Keratinocyte (primary cell): ENCODE results near the gene LRRC71. TPM values are rescaled to one million over a fixed set of nuclear protein-coding genes. Genes with fewer than 3 reads are reported as not detected.

Source experiments
- DNase-seq: peaks from one replicate; pipeline ENCODE4 v3.0.0-alpha.2; 2011; ENCODE audit warnings: low read depth, missing footprints, low spot score
- FAIRE-seq: peaks from 2 replicates; lab custom pipeline; 2011; peaks lifted over from hg19 to GRCh38; lab: Jason Lieb, UNC
- H2AFZ ChIP-seq: 2 replicates; pipeline ENCODE4 v1.6.0; 2012; ENCODE audit warnings: low read length, control low read depth, inconsistent platforms; ENCODE audit not compliant: control insufficient read depth
- H3K27ac ChIP-seq: 2 replicates; pipeline ENCODE4 v1.5.1; 2011; ENCODE audit warnings: low read length; ENCODE audit not compliant: control insufficient read depth, insufficient read depth
- H3K27me3 ChIP-seq: 3 replicates; pipeline ENCODE4 v1.6.0; 2011; ENCODE audit warnings: low read length; ENCODE audit not compliant: control insufficient read depth, insufficient read depth; ENCODE audit errors: extremely low read depth
- H3K36me3 ChIP-seq, 2 experiments: 2 replicates in 1 of 2; 3 replicates in 1 of 2; pipeline ENCODE4 v1.5.1; 2011; ENCODE audit warnings: low read length in 2 of 2, mild to moderate bottlenecking in 1 of 2; ENCODE audit not compliant: control insufficient read depth in 2 of 2, insufficient read depth in 2 of 2; ENCODE audit errors: extremely low read depth in 1 of 2
- H3K4me1 ChIP-seq: 3 replicates; pipeline ENCODE4 v1.5.1; 2011; ENCODE audit warnings: low read length; ENCODE audit not compliant: control insufficient read depth, insufficient read depth; ENCODE audit errors: extremely low read depth
- H3K4me2 ChIP-seq: 3 replicates; pipeline ENCODE4 v1.6.0; 2011; ENCODE audit warnings: low read depth, low read length; ENCODE audit not compliant: control insufficient read depth, insufficient read depth; ENCODE audit errors: extremely low read depth
- H3K4me3 ChIP-seq, 3 experiments: fragments of 200-600 bp in 1 of 3; sonication (generic) in 1 of 3; 2 replicates in 2 of 3; 3 replicates in 1 of 3; pipeline ENCODE4 v1.5.1; 2011 to 2016; ENCODE audit warnings: low read length in 3 of 3, mild to moderate bottlenecking in 3 of 3, control low read depth in 2 of 3, inconsistent platforms in 1 of 3, low read depth in 1 of 3, mixed read lengths in 1 of 3, mixed run types in 1 of 3, moderate library complexity in 1 of 3; ENCODE audit not compliant: control insufficient read depth in 2 of 3, insufficient read depth in 2 of 3; ENCODE audit errors: extremely low read depth in 1 of 3
- H3K79me2 ChIP-seq: 2 replicates; pipeline ENCODE4 v1.6.0; 2012; ENCODE audit warnings: low read length; ENCODE audit not compliant: control insufficient read depth, insufficient read depth
- H3K9ac ChIP-seq: 3 replicates; pipeline ENCODE4 v1.6.0; 2011; ENCODE audit warnings: low read length; ENCODE audit not compliant: control insufficient read depth, insufficient read depth; ENCODE audit errors: extremely low read depth
- H3K9me1 ChIP-seq: 3 replicates; pipeline ENCODE4 v1.6.0; 2011; ENCODE audit warnings: low read length; ENCODE audit not compliant: control insufficient read depth, insufficient read depth; ENCODE audit errors: extremely low read depth
- H3K9me3 ChIP-seq: 2 replicates; pipeline ENCODE4 v1.5.1; 2012; ENCODE audit warnings: low read depth, low read length; ENCODE audit not compliant: control insufficient read depth
- H4K20me1 ChIP-seq: 3 replicates; pipeline ENCODE4 v1.6.0; 2011; ENCODE audit warnings: low read length; ENCODE audit not compliant: control insufficient read depth, insufficient read depth; ENCODE audit errors: extremely low read depth
- EZH2 ChIP-seq: IDR thresholded peaks from one replicate; pipeline ENCODE4 v1.6.1; 2012; ENCODE audit warnings: inconsistent platforms, mild to moderate bottlenecking, low read length, moderate library complexity
- dilution Hi-C: fragments of 300-500 bp; cut with MboI; formaldehyde crosslinking; loops from one replicate; pipeline ENCODE4 v1.7.0; 2020; ENCODE audit warnings: low sequenced_read_pairs; ENCODE audit not compliant: extremely low pct_ligation_motif_present
- polyA plus RNA-seq, 5 experiments: library from polyadenylated mRNA; depleted of rRNA in 3 of 5; stranded (reverse) in 3 of 5; stranded (forward) in 1 of 5; unstranded in 1 of 5; fragments of >200 nt; gene quantifications; 1 replicate in 1 of 5; 2 replicates in 3 of 5; 3 replicates in 1 of 5; pipeline versions ENCODE4 v1.2.1 to v1.2.3, GENCODE V29; 2011 to 2012; ENCODE audit warnings: missing spikeins in 2 of 5, low read depth in 1 of 5, low replicate concordance in 1 of 5
- TF ChIP-seq, protein P1 (sequence below), 3 experiments: IDR thresholded peaks in 1 of 3; conservative IDR thresholded peaks in 1 of 3; optimal IDR thresholded peaks in 1 of 3; 2 replicates in 2 of 3; 3 replicates in 1 of 3; pipeline versions ENCODE3 to v1.5.1; 2011; ENCODE audit warnings: low read length in 3 of 3, mild to moderate bottlenecking in 3 of 3, moderate library complexity in 2 of 3, control low read depth in 1 of 3, inconsistent platforms in 1 of 3; ENCODE audit not compliant: insufficient read depth in 2 of 3; ENCODE audit errors: extremely low read depth in 1 of 3

The LRRC71 gene
- polyA plus RNA-seq, 1 donor (not counting 4 experiments of a cell fraction or from before 2014, with no cell fraction given): not detected

DNA sequence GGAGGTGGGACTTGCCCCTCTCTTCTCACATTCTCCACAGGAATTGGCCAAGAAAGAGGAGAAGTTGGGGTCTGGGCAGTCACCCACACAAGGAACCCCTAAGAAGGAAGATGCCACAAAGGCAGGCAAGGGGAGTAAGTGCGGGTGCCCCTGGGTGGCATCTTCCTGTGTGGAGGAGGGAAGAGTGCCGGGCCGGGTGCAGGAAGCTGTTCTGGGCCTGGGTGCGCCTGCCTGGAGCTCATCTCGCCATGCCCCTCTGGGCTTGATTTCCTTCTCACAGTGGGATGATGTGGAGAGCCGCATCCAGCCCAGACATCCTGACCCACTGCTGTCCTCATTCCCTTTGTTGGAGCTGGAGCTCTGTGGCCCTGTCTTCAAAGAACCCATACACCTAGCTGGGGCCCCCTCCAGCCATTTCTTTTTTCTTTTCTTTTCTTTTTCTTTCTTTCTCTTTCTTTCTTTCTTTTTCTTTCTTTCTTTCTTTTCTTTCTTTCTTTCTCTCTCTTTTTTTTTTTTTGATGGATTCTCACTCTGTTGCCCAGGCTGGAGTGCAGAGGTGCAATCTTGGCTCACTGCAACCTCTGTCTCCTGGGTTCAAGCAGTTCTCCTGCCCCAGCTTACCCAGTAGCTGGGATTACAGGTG, 9.3 kb downstream of the LRRC71 start:
- Histone ChIP-seq H3K36me3 (no peaks in the 10 kb centered on the region), H4K20me1 (no peaks in the 10 kb centered on the region), H3K79me2 (no peaks in the 10 kb centered on the region), H2AFZ (no peak overlapping the region), H3K9ac (no peak overlapping the region), H3K27me3 (peaks cover 49% of the 10 kb centered on the region), H3K27ac (no peak overlapping the region), H3K4me3 (no peak overlapping the region), H3K9me3 (no peaks in the 10 kb centered on the region), H3K9me1 (no peaks in the 10 kb centered on the region), H3K4me1 (peaks cover 10% of the 10 kb centered on the region), H3K4me2 (no peak overlapping the region)
- TF ChIP-seq, protein P1, sequence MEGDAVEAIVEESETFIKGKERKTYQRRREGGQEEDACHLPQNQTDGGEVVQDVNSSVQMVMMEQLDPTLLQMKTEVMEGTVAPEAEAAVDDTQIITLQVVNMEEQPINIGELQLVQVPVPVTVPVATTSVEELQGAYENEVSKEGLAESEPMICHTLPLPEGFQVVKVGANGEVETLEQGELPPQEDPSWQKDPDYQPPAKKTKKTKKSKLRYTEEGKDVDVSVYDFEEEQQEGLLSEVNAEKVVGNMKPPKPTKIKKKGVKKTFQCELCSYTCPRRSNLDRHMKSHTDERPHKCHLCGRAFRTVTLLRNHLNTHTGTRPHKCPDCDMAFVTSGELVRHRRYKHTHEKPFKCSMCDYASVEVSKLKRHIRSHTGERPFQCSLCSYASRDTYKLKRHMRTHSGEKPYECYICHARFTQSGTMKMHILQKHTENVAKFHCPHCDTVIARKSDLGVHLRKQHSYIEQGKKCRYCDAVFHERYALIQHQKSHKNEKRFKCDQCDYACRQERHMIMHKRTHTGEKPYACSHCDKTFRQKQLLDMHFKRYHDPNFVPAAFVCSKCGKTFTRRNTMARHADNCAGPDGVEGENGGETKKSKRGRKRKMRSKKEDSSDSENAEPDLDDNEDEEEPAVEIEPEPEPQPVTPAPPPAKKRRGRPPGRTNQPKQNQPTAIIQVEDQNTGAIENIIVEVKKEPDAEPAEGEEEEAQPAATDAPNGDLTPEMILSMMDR (optimal IDR thresholded peaks at IDR 0.05 in 1 of 3, IDR thresholded peaks at IDR 0.05 in 1 of 3, conservative IDR thresholded peaks at IDR 0.05 in 1 of 3; ENCODE audit: extremely low read depth in 1 of 3, insufficient read depth in 2 of 3, low read length in 3 of 3): no peak
- FAIRE-seq: no peak
- dilution Hi-C loops: no loop called here
- DNase-seq: no peak

DNA sequence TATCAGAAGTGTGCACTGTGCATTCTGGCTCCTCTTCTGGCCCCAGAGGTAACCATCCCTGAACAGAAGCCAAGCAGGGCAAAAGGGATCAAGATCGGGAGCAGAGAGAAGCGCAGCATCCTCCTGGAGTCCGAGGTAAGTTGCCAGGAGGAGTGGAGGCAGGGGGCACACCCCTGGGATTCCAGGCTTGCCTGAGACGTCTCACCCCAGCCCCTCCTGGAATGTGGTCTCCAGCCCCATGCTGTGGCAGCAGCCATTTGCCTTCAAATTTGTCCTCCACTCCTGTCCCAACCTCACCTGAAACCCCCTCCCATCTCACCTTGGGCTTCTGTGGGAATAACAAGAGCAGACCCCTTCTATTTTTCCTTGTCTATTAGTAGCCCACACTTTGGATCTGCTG, 10.1 kb downstream of the LRRC71 start:
- dilution Hi-C loops: no loop called here
- Histone ChIP-seq H3K4me3 (no peak overlapping the region), H3K27me3 (peaks cover 42% of the 10 kb centered on the region), H4K20me1 (no peaks in the 10 kb centered on the region), H3K9ac (no peak overlapping the region), H2AFZ (no peak overlapping the region), H3K27ac (no peak overlapping the region), H3K36me3 (peaks cover 0 to 3% of the 10 kb centered on the region in 2 experiments), H3K9me3 (no peaks in the 10 kb centered on the region), H3K9me1 (no peaks in the 10 kb centered on the region), H3K79me2 (no peaks in the 10 kb centered on the region), H3K4me1 (peaks cover 10% of the 10 kb centered on the region), H3K4me2 (no peak overlapping the region)
- no peak for FAIRE-seq
- TF ChIP-seq, protein P1 (optimal IDR thresholded peaks at IDR 0.05 in 1 of 3, IDR thresholded peaks at IDR 0.05 in 1 of 3, conservative IDR thresholded peaks at IDR 0.05 in 1 of 3; ENCODE audit: extremely low read depth in 1 of 3, insufficient read depth in 2 of 3, low read length in 3 of 3): no peak
- TF ChIP-seq EZH2: no peak
- no peak for DNase-seq
